Smooth muscle cell (in vitro differentiated cells): Measurements from ENCODE around the gene PKN2. TPM values are rescaled to one million over a fixed set of nuclear protein-coding genes. Genes with fewer than 3 reads are reported as not detected.

ENCODE experiments used
- DNase-seq: peaks from one replicate; lab custom pipeline; 2025; ENCODE audit not compliant: unreplicated experiment; lab: John Stamatoyannopoulos, UW
- H2AFZ ChIP-seq: fragments of 200-600 bp; sonication (generic); 2 replicates; pipeline ENCODE4 v1.6.0; 2016; ENCODE audit warnings: antibody characterized with exemption, low read depth, mild to moderate bottlenecking
- H3F3A ChIP-seq: fragments of 200-600 bp; sonication (generic); 2 replicates; pipeline ENCODE4 v1.6.0; 2017; ENCODE audit warnings: antibody characterized with exemption, low read depth
- H3K27ac ChIP-seq: fragments of 200-600 bp; sonication (generic); 2 replicates; pipeline ENCODE4 v1.5.1; 2016; ENCODE audit warnings: low read depth, mild to moderate bottlenecking
- H3K27me3 ChIP-seq: fragments of 200-600 bp; sonication (generic); 2 replicates; pipeline ENCODE4 v1.6.1; 2016; ENCODE audit warnings: low read depth, mild to moderate bottlenecking
- H3K36me3 ChIP-seq: fragments of 200-600 bp; sonication (generic); 2 replicates; pipeline ENCODE4 v1.5.1; 2016; ENCODE audit warnings: low read depth
- H3K4me1 ChIP-seq: fragments of 200-600 bp; sonication (generic); 2 replicates; pipeline ENCODE4 v1.5.1; 2016; ENCODE audit warnings: low read depth
- H3K4me2 ChIP-seq: fragments of 200-600 bp; sonication (generic); 2 replicates; pipeline ENCODE4 v1.6.0; 2016; ENCODE audit warnings: mild to moderate bottlenecking
- H3K4me3 ChIP-seq: fragments of 200-600 bp; sonication (generic); 2 replicates; pipeline ENCODE4 v1.5.1; 2016; ENCODE audit warnings: mild to moderate bottlenecking
- H3K79me2 ChIP-seq: fragments of 200-600 bp; sonication (generic); 2 replicates; pipeline ENCODE4 v1.6.0; 2016; ENCODE audit warnings: low read depth, mild to moderate bottlenecking
- H3K9ac ChIP-seq: fragments of 200-600 bp; sonication (generic); 2 replicates; pipeline ENCODE4 v1.6.0; 2016; ENCODE audit warnings: low read depth
- H3K9me3 ChIP-seq: fragments of 200-600 bp; sonication (generic); replicated peaks from 2 replicates; pipeline ENCODE4 v1.5.1; 2016; ENCODE audit warnings: low read depth
- H4K20me1 ChIP-seq: fragments of 200-600 bp; sonication (generic); 2 replicates; pipeline ENCODE4 v1.6.0; 2016; ENCODE audit warnings: low read depth
- CTCF ChIP-seq: fragments of 200-600 bp; sonication (generic); IDR thresholded peaks from 2 replicates; pipeline ENCODE4 v1.5.1; 2017; ENCODE audit warnings: borderline replicate concordance, mild to moderate bottlenecking, antibody characterized with exemption; ENCODE audit not compliant: insufficient read depth, poor library complexity, severe bottlenecking
- WGBS: methylation state at CpG from one replicate; pipeline ENCODE4 v1.1.7; 2016; ENCODE audit warnings: low lambda C conversion rate; 5-methylcytosine and 5-hydroxymethylcytosine counted together
- polyA plus RNA-seq: library from polyadenylated mRNA; unstranded; fragments of >200 nt; fragmentation: Nextera tagmentation; extraction: Ambion mirVana; gene quantifications from 2 replicates; pipeline ENCODE4 v1.2.1, GENCODE V29; 2016
- total RNA-seq: library from RNA; depleted of rRNA; stranded (reverse); fragments of >200 nt; gene quantifications from 2 replicates; pipeline ENCODE4 v1.2.3, GENCODE V29; 2014

The PKN2 gene
- total and polyA plus RNA-seq, 2 experiments from 2014 or later: 16.3 to 41.2 TPM

DNA sequence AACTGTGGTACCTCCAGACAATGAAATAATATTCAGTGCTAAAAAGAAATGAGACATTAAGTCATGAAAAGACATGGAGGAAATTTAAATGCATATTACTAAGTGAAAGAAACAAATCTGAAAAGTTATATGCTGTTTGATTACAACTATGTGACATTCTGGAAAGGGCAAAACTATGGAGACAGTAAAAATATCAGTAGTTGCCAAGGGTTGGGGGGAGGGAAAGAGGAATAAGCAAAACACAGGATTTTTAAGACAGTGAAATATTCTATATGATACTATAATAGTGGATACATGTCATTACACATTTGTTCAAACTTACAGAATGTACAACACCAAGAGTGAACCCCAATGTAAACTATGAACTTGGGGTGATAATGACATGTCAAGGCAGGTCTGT is 38.2 kb upstream of the PKN2 start:
- no peak for DNase-seq
- Histone ChIP-seq H3K36me3 (no peaks in the 10 kb centered on the region), H3K27ac (no peak overlapping the region), H3K4me2 (no peak overlapping the region), H3K4me3 (no peak overlapping the region), H3K9ac (no peak overlapping the region), H3K27me3 (no peaks in the 10 kb centered on the region), H2AFZ (no peak overlapping the region), H3K9me3 (no peaks in the 10 kb centered on the region), H3F3A (peaks cover 8% of the 10 kb centered on the region), H4K20me1 (no peaks in the 10 kb centered on the region), H3K79me2 (no peaks in the 10 kb centered on the region), H3K4me1 (peaks cover 32% of the 10 kb centered on the region)
- TF ChIP-seq CTCF: no peak

- H3K27me3 ChIP-seq: no peaks in the 10 kb centered on the region
- H3F3A ChIP-seq: peaks cover 8% of the 10 kb centered on the region
- DNase-seq: no peak
- H3K27ac ChIP-seq: no peak overlapping the region
- no peak overlapping the region for H3K4me2 ChIP-seq
- peaks cover 37% of the 10 kb centered on the region for H3K4me1 ChIP-seq
- H4K20me1 ChIP-seq: no peaks in the 10 kb centered on the region
- H3K4me3 ChIP-seq: no peak overlapping the region
- no peaks in the 10 kb centered on the region for H3K9me3 ChIP-seq
- no peak overlapping the region for H2AFZ ChIP-seq
- no peak overlapping the region for H3K9ac ChIP-seq
- TF ChIP-seq CTCF: no peak
- H3K36me3 ChIP-seq: no peaks in the 10 kb centered on the region
- H3K79me2 ChIP-seq: no peaks in the 10 kb centered on the region
Measured at GRCh38 chr1:88646476-88647248, 37.4 kb upstream of the PKN2 start.

- TF ChIP-seq CTCF: no peak
- H3K4me1 ChIP-seq: peaks cover 37% of the 10 kb centered on the region
- no peak overlapping the region for H3K4me2 ChIP-seq
Measured at GRCh38 chr1:88647249-88647645, 36.8 kb upstream of the PKN2 start.

More at GRCh38 chr1:88647249-88647645, 36.8 kb upstream of the PKN2 start:
- WGBS: 91% methylated on average over 3 of the region's 3 CpGs
- no peaks in the 10 kb centered on the region for H3K79me2 ChIP-seq
- H3F3A ChIP-seq: peaks cover 8% of the 10 kb centered on the region
- no peaks in the 10 kb centered on the region for H4K20me1 ChIP-seq
- no peak overlapping the region for H2AFZ ChIP-seq
- DNase-seq: no peak
- no peaks in the 10 kb centered on the region for H3K27me3 ChIP-seq
- no peaks in the 10 kb centered on the region for H3K36me3 ChIP-seq
- no peaks in the 10 kb centered on the region for H3K9me3 ChIP-seq
- no peak overlapping the region for H3K4me3 ChIP-seq
- H3K27ac ChIP-seq: no peak overlapping the region
- no peak overlapping the region for H3K9ac ChIP-seq
